ENCODE data around the gene ANKRD6. TPM values are rescaled to one million over a fixed set of nuclear protein-coding genes. Genes with fewer than 3 reads are reported as not detected.

ANKRD6 gene
- total RNA-seq, 1 donor from 2014 or later, result 13.3 TPM

GRCh38 chr6:89462503-89462902 lies 29.6 kb downstream of the ANKRD6 start:
- intact Hi-C loops (cut with DNase I), result no loop called here
- Histone ChIP-seq H3K4me3 (no peak overlapping the region), H3K27ac (no peak overlapping the region), H3K27me3 (no peaks in the 10 kb centered on the region), H3K36me3 (no peaks in the 10 kb centered on the region), H3K4me1 (no peaks in the 10 kb centered on the region), H3K9me3 (no peaks in the 10 kb centered on the region)
- DNase-seq (ENCODE audit: extremely low spot score in 2 of 2), result no peak
- no peak for TF ChIP-seq POLR2A (IDR thresholded peaks at IDR 0.05)
- no peak for TF ChIP-seq CTCF (IDR thresholded peaks at IDR 0.05)
- TF ChIP-seq POLR2AphosphoS5 (IDR thresholded peaks at IDR 0.05; ENCODE audit: insufficient read depth in 1 of 2, low read depth in 1 of 2), result no peak

- no peak overlapping the region for H3K27ac ChIP-seq
- no peaks in the 10 kb centered on the region for H3K4me1 ChIP-seq
- H3K9me3 ChIP-seq, result no peaks in the 10 kb centered on the region
- no peak overlapping the region for H3K4me3 ChIP-seq
- intact Hi-C loops (cut with DNase I), result no loop called here
- no peak for TF ChIP-seq CTCF (IDR thresholded peaks at IDR 0.05)
- TF ChIP-seq POLR2AphosphoS5 (IDR thresholded peaks at IDR 0.05; ENCODE audit: insufficient read depth in 1 of 2, low read depth in 1 of 2), result no peak
- no peak for TF ChIP-seq POLR2A (IDR thresholded peaks at IDR 0.05)
- H3K36me3 ChIP-seq, result no peaks in the 10 kb centered on the region
- no peaks in the 10 kb centered on the region for H3K27me3 ChIP-seq
- no peak for DNase-seq (ENCODE audit: extremely low spot score in 2 of 2)
Observed at GRCh38 chr6:89464295-89464694, 31.3 kb downstream of the ANKRD6 start.

GRCh38 chr6:89467437-89467836 lies 34.5 kb downstream of the ANKRD6 start:
- no peaks in the 10 kb centered on the region for H3K27me3 ChIP-seq
- no peaks in the 10 kb centered on the region for H3K36me3 ChIP-seq
- no peak for TF ChIP-seq POLR2AphosphoS5 (IDR thresholded peaks at IDR 0.05; ENCODE audit: insufficient read depth in 1 of 2, low read depth in 1 of 2)
- TF ChIP-seq CTCF (IDR thresholded peaks at IDR 0.05), result no peak
- no peak for TF ChIP-seq POLR2A (IDR thresholded peaks at IDR 0.05)
- H3K27ac ChIP-seq, result no peak overlapping the region
- H3K9me3 ChIP-seq, result no peaks in the 10 kb centered on the region
- no peaks in the 10 kb centered on the region for H3K4me1 ChIP-seq
- intact Hi-C loops (cut with DNase I), result no loop called here
- DNase-seq (ENCODE audit: extremely low spot score in 2 of 2), result no peak
- no peak overlapping the region for H3K4me3 ChIP-seq

- DNase-seq (ENCODE audit: extremely low spot score in 2 of 2), result no peak
- intact Hi-C loops (cut with DNase I), result no loop called here
- Histone ChIP-seq H3K27me3 (no peaks in the 10 kb centered on the region), H3K9me3 (no peaks in the 10 kb centered on the region), H3K4me1 (peaks cover under 1% of the 10 kb centered on the region), H3K36me3 (no peaks in the 10 kb centered on the region), H3K27ac (no peak overlapping the region), H3K4me3 (no peak overlapping the region)
- no peak for TF ChIP-seq CTCF (IDR thresholded peaks at IDR 0.05)
- no peak for TF ChIP-seq POLR2AphosphoS5 (IDR thresholded peaks at IDR 0.05; ENCODE audit: insufficient read depth in 1 of 2, low read depth in 1 of 2)
- no peak for TF ChIP-seq POLR2A (IDR thresholded peaks at IDR 0.05)
Observed at GRCh38 chr6:89468998-89469397, 36.0 kb downstream of the ANKRD6 start.

- Histone ChIP-seq H3K9me3 (no peaks in the 10 kb centered on the region), H3K27me3 (no peaks in the 10 kb centered on the region), H3K27ac (no peak overlapping the region), H3K4me1 (peaks cover 20% of the 10 kb centered on the region), H3K4me3 (no peak overlapping the region), H3K36me3 (no peaks in the 10 kb centered on the region)
- no peak for DNase-seq (ENCODE audit: extremely low spot score in 2 of 2)
- intact Hi-C loops (cut with DNase I), result no loop called here
- TF ChIP-seq POLR2A (IDR thresholded peaks at IDR 0.05), result no peak
- TF ChIP-seq POLR2AphosphoS5 (IDR thresholded peaks at IDR 0.05; ENCODE audit: insufficient read depth in 1 of 2, low read depth in 1 of 2), result no peak
- no peak for TF ChIP-seq CTCF (IDR thresholded peaks at IDR 0.05)
Observed at GRCh38 chr6:89471287-89471867, 38.4 kb downstream of the ANKRD6 start.

Measured in vagina (tissue), 2 donors.